A549 (cell line): ENCODE data around the gene XCR1.

ENCODE experiments used
- BHLHE40 ChIP-seq: IDR thresholded peaks from 2 replicates; pipeline ENCODE4 v1.6.1; 2012; ENCODE audit warnings: low read depth, low read length, inconsistent platforms
- CTCF ChIP-seq: fragments of >200 bp; sonication (Bioruptor Twin); formaldehyde crosslinking; IDR thresholded peaks from 3 replicates; pipeline ENCODE4 v1.5.1; 2016
- MAX ChIP-seq: IDR thresholded peaks from 2 replicates; pipeline ENCODE4 v1.6.1; 2012
- NFE2L2 ChIP-seq: fragments of 150-350 bp; conservative IDR thresholded peaks from 2 replicates; pipeline ENCODE4 v1.6.1; 2014; ENCODE audit warnings: low read length
- POLR2A ChIP-seq: IDR thresholded peaks from 2 replicates; pipeline ENCODE4 v1.6.1; 2012; ENCODE audit warnings: mild to moderate bottlenecking, low read length
- RAD21 ChIP-seq, 2 experiments: fragments of >200 bp in 1 of 2; sonication (Bioruptor Twin) in 1 of 2; formaldehyde crosslinking in 1 of 2; IDR thresholded peaks in 1 of 2; conservative IDR thresholded peaks in 1 of 2; 2 replicates in 1 of 2; 3 replicates in 1 of 2; pipeline ENCODE4 v1.6.1; 2012 to 2018; ENCODE audit warnings: inconsistent platforms in 1 of 2
- REST ChIP-seq: fragments of 200-600 bp; sonication (generic); IDR thresholded peaks from 2 replicates; pipeline ENCODE4 v1.6.1; 2016; ENCODE audit warnings: antibody characterized with exemption, mild to moderate bottlenecking, moderate library complexity

GRCh38 chr3:45992821-45993221 is 34.5 kb downstream of the XCR1 start:
- no peak for TF ChIP-seq REST
- no peak for TF ChIP-seq CTCF
- TF ChIP-seq BHLHE40 = no peak
- TF ChIP-seq MAX = no peak
- no peak for TF ChIP-seq POLR2A
- no peak for TF ChIP-seq RAD21 (conservative IDR thresholded peaks at IDR 0.05 in 1 of 2, IDR thresholded peaks at IDR 0.05 in 1 of 2)
- TF ChIP-seq NFE2L2 = no peak
